HEK293 (cell line): ENCODE results near the gene CSNK1G1.

Experiments
- GLI4 ChIP-seq: fragments of 450-650 bp; formaldehyde crosslinking; IDR thresholded peaks from 2 replicates; pipeline ENCODE4 v1.5.1; 2016; ENCODE audit warnings: missing biosample characterization, missing genetic modification characterization
- GLIS2 ChIP-seq: fragments of 450-650 bp; formaldehyde crosslinking; IDR thresholded peaks from 2 replicates; pipeline ENCODE4 v1.5.1; 2016; ENCODE audit warnings: missing biosample characterization, missing genetic modification characterization
- HOXA7 ChIP-seq: sonication (generic); formaldehyde crosslinking; IDR thresholded peaks from 2 replicates; pipeline ENCODE4 v1.8.1; 2022; ENCODE audit warnings: missing genetic modification reagents, borderline replicate concordance
- KLF10 ChIP-seq: fragments of 450-650 bp; IDR thresholded peaks from 2 replicates; pipeline ENCODE4 v1.5.1; 2018; ENCODE audit warnings: missing biosample characterization, mild to moderate bottlenecking, missing genetic modification characterization
- MZF1 ChIP-seq: fragments of 450-650 bp; formaldehyde crosslinking; IDR thresholded peaks from 2 replicates; pipeline ENCODE4 v1.5.1; 2017; ENCODE audit warnings: missing biosample characterization, missing genetic modification characterization, borderline replicate concordance
- SETDB1 ChIP-seq: IDR thresholded peaks from one replicate; pipeline ENCODE4 v1.6.1; 2017; ENCODE audit warnings: mild to moderate bottlenecking, low read length, moderate library complexity, mixed read lengths; ENCODE audit not compliant: insufficient read length
- ZBTB20 ChIP-seq: fragments of 450-650 bp; formaldehyde crosslinking; IDR thresholded peaks from 2 replicates; pipeline ENCODE4 v1.5.1; 2016; ENCODE audit warnings: missing biosample characterization, missing genetic modification characterization
- ZBTB7A ChIP-seq: fragments of 450-650 bp; formaldehyde crosslinking; IDR thresholded peaks from 2 replicates; pipeline ENCODE4 v1.5.1; 2016; ENCODE audit warnings: low read depth, missing biosample characterization, missing genetic modification characterization
- ZFP3 ChIP-seq: fragments of 450-650 bp; formaldehyde crosslinking; IDR thresholded peaks from 2 replicates; pipeline ENCODE4 v1.5.1; 2016; ENCODE audit warnings: low read depth, missing biosample characterization, missing genetic modification characterization
- ZNF114 ChIP-seq: fragments of 450-650 bp; formaldehyde crosslinking; IDR thresholded peaks from 2 replicates; pipeline ENCODE4 v1.5.0; 2017; ENCODE audit warnings: missing biosample characterization, missing genetic modification characterization
- ZNF157 ChIP-seq: fragments of 450-650 bp; formaldehyde crosslinking; IDR thresholded peaks from 2 replicates; pipeline ENCODE4 v1.5.1; 2016; ENCODE audit warnings: missing biosample characterization, missing genetic modification characterization
- ZNF16 ChIP-seq: fragments of 450-650 bp; formaldehyde crosslinking; IDR thresholded peaks from 2 replicates; pipeline ENCODE4 v1.5.1; 2016; ENCODE audit warnings: low read depth, missing biosample characterization, missing genetic modification characterization
- ZNF239 ChIP-seq: fragments of 450-650 bp; formaldehyde crosslinking; IDR thresholded peaks from 2 replicates; pipeline ENCODE4 v1.5.1; 2016; ENCODE audit warnings: missing biosample characterization, missing genetic modification characterization
- ZNF24 ChIP-seq: fragments of 450-650 bp; formaldehyde crosslinking; IDR thresholded peaks from 2 replicates; pipeline ENCODE4 v1.5.1; 2016; ENCODE audit warnings: missing biosample characterization, missing genetic modification characterization
- ZNF302 ChIP-seq: fragments of 450-650 bp; formaldehyde crosslinking; IDR thresholded peaks from 2 replicates; pipeline ENCODE4 v1.5.1; 2016; ENCODE audit warnings: missing biosample characterization, missing genetic modification characterization, low read depth
- ZNF473 ChIP-seq: fragments of 450-650 bp; formaldehyde crosslinking; IDR thresholded peaks from 2 replicates; pipeline ENCODE4 v1.5.1; 2017; ENCODE audit warnings: missing biosample characterization, missing genetic modification characterization
- ZNF544 ChIP-seq: fragments of 450-650 bp; formaldehyde crosslinking; IDR thresholded peaks from 2 replicates; pipeline ENCODE4 v1.5.0; 2017; ENCODE audit warnings: missing biosample characterization, missing genetic modification characterization
- ZNF677 ChIP-seq: fragments of 450-650 bp; IDR thresholded peaks from 2 replicates; pipeline ENCODE4 v1.5.0; 2018; ENCODE audit warnings: missing biosample characterization, mild to moderate bottlenecking, missing genetic modification characterization, moderate library complexity
- ZSCAN23 ChIP-seq: fragments of 450-650 bp; formaldehyde crosslinking; IDR thresholded peaks from 2 replicates; pipeline ENCODE4 v1.5.1; 2016; ENCODE audit warnings: missing biosample characterization, missing genetic modification characterization
- ZSCAN30 ChIP-seq: fragments of 450-650 bp; IDR thresholded peaks from 2 replicates; pipeline ENCODE4 v1.5.1; 2018; ENCODE audit warnings: missing biosample characterization, mild to moderate bottlenecking, missing genetic modification characterization, moderate library complexity
- TF ChIP-seq, protein P1 (sequence below): fragments of 450-650 bp; formaldehyde crosslinking; optimal IDR thresholded peaks from 2 replicates; pipeline ENCODE3; 2016; ENCODE audit warnings: missing biosample characterization, mild to moderate bottlenecking, missing genetic modification characterization
- TF ChIP-seq, protein P2 (sequence below): fragments of 450-650 bp; formaldehyde crosslinking; IDR thresholded peaks from 2 replicates; pipeline ENCODE4 v1.5.1; 2016; ENCODE audit warnings: missing biosample characterization, missing genetic modification characterization
- TF ChIP-seq, protein P3 (sequence below): fragments of 450-650 bp; formaldehyde crosslinking; IDR thresholded peaks from 2 replicates; pipeline ENCODE4 v1.5.1; 2016; ENCODE audit warnings: missing biosample characterization, missing genetic modification characterization
- TF ChIP-seq, protein P4 (sequence below): fragments of 450-650 bp; formaldehyde crosslinking; IDR thresholded peaks from 2 replicates; pipeline ENCODE4 v1.5.1; 2016; ENCODE audit warnings: missing biosample characterization, missing genetic modification characterization
- TF ChIP-seq, protein P5 (sequence below): fragments of 450-650 bp; formaldehyde crosslinking; IDR thresholded peaks from 2 replicates; pipeline ENCODE4 v1.5.1; 2017; ENCODE audit warnings: missing biosample characterization, missing genetic modification characterization

The CSNK1G1 gene

DNA sequence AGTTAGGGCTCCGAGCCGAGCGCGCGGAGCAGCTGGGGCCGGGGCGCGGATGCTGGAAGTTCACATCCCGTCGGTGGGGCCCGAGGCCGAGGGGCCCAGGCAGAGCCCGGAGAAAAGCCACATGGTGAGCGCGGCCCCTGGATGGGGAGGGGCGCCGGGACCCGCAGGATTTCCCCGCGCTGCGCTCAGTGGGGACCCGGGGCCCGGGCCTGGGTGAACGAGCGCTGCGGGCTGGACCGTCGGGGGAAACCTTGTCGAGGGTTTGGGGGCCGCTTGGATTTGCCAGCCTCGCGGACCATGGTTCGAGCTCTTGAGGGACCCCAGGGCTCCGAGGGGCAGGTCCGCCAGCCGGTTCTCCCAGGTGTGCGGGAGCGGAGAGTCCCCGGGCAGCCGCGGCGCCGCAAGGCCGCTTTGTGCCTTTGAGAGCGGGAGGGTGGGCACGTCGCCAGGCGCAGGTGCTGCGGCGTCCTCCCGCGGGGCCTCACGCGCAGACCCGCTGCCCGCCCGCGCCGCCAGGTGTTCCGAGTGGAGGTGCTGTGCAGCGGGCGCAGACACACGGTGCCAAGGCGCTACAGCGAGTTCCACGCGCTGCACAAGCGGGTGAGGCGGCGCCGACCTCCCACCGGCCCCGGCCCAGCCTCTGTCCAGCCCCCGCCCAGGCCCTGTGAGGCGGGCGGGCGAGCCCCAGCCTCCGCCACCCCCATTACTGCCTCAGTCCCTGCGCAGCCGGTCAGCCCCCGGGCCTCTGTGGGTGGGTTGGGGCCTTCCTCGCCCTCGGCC, 204.1 kb downstream of the CSNK1G1 start, which contains the start of gene SNX22 (continued):
- TF ChIP-seq GLIS2 (tag by site-specific recombination) (0 out of 2 replicates have a peak, but pooled peaks have one; percentile 63), ZFP3 (tag by site-specific recombination) (no peak), ZNF302 (tag by site-specific recombination) (no peak), ZNF239 (no peak), ZNF114 (tag by site-specific recombination) (no peak), SETDB1 (no peak), ZNF677 (no peak), ZNF473 (no peak), ZNF544 (no peak), ZNF16 (tag by site-specific recombination) (no peak), ZNF157 (tag by site-specific recombination) (no peak), GLI4 (tag by site-specific recombination) (no peak; the same call in 1 of the 2 replicates), ZBTB20 (tag by site-specific recombination) (peak; percentile 85), ZSCAN23 (0 out of 2 replicates have a peak, but pooled peaks have one; percentile 9), MZF1 (no peak), HOXA7 (CRISPR knock-in tag) (no peak), KLF10 (tag by site-specific recombination) (peak; percentile 64), ZBTB7A (0 out of 2 replicates have a peak, but pooled peaks have one; percentile 30), ZNF24 (tag by site-specific recombination) (no peak), ZSCAN30 (tag by site-specific recombination) (no peak)
- TF ChIP-seq, protein P1, sequence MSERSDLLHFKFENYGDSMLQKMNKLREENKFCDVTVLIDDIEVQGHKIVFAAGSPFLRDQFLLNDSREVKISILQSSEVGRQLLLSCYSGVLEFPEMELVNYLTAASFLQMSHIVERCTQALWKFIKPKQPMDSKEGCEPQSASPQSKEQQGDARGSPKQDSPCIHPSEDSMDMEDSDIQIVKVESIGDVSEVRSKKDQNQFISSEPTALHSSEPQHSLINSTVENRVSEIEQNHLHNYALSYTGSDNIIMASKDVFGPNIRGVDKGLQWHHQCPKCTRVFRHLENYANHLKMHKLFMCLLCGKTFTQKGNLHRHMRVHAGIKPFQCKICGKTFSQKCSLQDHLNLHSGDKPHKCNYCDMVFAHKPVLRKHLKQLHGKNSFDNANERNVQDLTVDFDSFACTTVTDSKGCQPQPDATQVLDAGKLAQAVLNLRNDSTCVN (tag by site-specific recombination): peak; percentile 88
- TF ChIP-seq, protein P2, sequence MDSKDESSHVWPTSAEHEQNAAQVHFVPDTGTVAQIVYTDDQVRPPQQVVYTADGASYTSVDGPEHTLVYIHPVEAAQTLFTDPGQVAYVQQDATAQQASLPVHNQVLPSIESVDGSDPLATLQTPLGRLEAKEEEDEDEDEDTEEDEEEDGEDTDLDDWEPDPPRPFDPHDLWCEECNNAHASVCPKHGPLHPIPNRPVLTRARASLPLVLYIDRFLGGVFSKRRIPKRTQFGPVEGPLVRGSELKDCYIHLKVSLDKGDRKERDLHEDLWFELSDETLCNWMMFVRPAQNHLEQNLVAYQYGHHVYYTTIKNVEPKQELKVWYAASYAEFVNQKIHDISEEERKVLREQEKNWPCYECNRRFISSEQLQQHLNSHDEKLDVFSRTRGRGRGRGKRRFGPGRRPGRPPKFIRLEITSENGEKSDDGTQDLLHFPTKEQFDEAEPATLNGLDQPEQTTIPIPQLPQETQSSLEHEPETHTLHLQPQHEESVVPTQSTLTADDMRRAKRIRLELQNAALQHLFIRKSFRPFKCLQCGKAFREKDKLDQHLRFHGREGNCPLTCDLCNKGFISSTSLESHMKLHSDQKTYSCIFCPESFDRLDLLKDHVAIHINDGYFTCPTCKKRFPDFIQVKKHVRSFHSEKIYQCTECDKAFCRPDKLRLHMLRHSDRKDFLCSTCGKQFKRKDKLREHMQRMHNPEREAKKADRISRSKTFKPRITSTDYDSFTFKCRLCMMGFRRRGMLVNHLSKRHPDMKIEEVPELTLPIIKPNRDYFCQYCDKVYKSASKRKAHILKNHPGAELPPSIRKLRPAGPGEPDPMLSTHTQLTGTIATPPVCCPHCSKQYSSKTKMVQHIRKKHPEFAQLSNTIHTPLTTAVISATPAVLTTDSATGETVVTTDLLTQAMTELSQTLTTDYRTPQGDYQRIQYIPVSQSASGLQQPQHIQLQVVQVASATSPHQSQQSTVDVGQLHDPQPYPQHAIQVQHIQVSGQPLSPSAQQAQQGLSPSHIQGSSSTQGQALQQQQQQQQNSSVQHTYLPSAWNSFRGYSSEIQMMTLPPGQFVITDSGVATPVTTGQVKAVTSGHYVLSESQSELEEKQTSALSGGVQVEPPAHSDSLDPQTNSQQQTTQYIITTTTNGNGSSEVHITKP (tag by site-specific recombination): no peak
- TF ChIP-seq, protein P3, sequence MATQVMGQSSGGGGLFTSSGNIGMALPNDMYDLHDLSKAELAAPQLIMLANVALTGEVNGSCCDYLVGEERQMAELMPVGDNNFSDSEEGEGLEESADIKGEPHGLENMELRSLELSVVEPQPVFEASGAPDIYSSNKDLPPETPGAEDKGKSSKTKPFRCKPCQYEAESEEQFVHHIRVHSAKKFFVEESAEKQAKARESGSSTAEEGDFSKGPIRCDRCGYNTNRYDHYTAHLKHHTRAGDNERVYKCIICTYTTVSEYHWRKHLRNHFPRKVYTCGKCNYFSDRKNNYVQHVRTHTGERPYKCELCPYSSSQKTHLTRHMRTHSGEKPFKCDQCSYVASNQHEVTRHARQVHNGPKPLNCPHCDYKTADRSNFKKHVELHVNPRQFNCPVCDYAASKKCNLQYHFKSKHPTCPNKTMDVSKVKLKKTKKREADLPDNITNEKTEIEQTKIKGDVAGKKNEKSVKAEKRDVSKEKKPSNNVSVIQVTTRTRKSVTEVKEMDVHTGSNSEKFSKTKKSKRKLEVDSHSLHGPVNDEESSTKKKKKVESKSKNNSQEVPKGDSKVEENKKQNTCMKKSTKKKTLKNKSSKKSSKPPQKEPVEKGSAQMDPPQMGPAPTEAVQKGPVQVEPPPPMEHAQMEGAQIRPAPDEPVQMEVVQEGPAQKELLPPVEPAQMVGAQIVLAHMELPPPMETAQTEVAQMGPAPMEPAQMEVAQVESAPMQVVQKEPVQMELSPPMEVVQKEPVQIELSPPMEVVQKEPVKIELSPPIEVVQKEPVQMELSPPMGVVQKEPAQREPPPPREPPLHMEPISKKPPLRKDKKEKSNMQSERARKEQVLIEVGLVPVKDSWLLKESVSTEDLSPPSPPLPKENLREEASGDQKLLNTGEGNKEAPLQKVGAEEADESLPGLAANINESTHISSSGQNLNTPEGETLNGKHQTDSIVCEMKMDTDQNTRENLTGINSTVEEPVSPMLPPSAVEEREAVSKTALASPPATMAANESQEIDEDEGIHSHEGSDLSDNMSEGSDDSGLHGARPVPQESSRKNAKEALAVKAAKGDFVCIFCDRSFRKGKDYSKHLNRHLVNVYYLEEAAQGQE (tag by site-specific recombination): peak; percentile 32; the same call in 1 of the 2 replicates
- TF ChIP-seq, protein P4, sequence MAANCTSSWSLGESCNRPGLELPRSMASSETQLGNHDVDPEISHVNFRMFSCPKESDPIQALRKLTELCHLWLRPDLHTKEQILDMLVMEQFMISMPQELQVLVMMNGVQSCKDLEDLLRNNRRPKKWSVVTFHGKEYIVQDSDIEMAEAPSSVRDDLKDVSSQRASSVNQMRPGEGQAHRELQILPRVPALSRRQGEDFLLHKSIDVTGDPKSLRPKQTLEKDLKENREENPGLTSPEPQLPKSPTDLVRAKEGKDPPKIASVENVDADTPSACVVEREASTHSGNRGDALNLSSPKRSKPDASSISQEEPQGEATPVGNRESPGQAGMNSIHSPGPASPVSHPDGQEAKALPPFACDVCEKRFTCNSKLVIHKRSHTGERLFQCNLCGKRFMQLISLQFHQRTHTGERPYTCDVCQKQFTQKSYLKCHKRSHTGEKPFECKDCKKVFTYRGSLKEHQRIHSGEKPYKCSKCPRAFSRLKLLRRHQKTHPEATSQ (tag by site-specific recombination): 0 out of 2 replicates have a peak, but pooled peaks have one; percentile 32
- TF ChIP-seq, protein P5, sequence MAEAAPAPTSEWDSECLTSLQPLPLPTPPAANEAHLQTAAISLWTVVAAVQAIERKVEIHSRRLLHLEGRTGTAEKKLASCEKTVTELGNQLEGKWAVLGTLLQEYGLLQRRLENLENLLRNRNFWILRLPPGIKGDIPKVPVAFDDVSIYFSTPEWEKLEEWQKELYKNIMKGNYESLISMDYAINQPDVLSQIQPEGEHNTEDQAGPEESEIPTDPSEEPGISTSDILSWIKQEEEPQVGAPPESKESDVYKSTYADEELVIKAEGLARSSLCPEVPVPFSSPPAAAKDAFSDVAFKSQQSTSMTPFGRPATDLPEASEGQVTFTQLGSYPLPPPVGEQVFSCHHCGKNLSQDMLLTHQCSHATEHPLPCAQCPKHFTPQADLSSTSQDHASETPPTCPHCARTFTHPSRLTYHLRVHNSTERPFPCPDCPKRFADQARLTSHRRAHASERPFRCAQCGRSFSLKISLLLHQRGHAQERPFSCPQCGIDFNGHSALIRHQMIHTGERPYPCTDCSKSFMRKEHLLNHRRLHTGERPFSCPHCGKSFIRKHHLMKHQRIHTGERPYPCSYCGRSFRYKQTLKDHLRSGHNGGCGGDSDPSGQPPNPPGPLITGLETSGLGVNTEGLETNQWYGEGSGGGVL: 0 out of 2 replicates have a peak, but pooled peaks have one; percentile 40
